ENCODE data around the gene C20orf96. TPM values are rescaled to one million over a fixed set of nuclear protein-coding genes. Genes with fewer than 3 reads are reported as not detected.

Gene C20orf96
- polyA plus RNA-seq, 3 donors, result 0.28 to 9.3 (median 0.88) TPM

DNA sequence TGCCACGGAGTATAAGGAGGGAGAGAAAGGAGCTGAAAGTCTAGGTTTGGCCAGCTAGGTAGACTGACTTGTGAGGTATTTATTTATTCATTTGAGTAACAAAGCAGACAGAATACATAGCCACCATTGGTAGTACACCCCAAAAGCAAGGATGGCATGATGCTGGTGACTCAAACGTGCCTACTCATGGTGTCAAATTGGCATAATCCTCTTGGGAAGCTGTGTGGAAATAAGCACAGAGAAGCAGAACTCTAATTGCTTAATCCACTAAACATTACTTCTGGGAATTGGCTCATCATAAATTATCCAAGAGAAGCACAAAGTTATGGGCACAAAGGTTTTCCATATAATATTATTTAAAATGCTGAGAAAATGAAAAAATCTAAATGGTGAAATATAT is 30.6 kb downstream of the C20orf96 start:
- Histone ChIP-seq H2AFZ (ENCODE audit: insufficient read depth, low read depth, low read length, poor library complexity, severe bottlenecking) (no peak overlapping the region), H3K27me3 (ENCODE audit: control insufficient read depth in 2 of 2, insufficient read depth in 2 of 2, low read length in 2 of 2) (no peaks in the 10 kb centered on the region), H3K9ac (ENCODE audit: insufficient read depth, low read length, poor library complexity, severe bottlenecking) (no peak overlapping the region), H3K4me3 (replicated peaks in 1 of 3; ENCODE audit: low read depth in 2 of 3, low read length in 3 of 3) (no peak overlapping the region), H3K27ac (ENCODE audit: low read depth in 1 of 2, low read length in 2 of 2) (no peak overlapping the region), H3K36me3 (replicated peaks in 1 of 2; ENCODE audit: control insufficient read depth in 1 of 2, insufficient read depth in 2 of 2, low read length in 2 of 2) (no peaks in the 10 kb centered on the region), H3K4me2 (replicated peaks; ENCODE audit: extremely low read depth, low read length, poor library complexity, severe bottlenecking) (no peak overlapping the region), H4K20me1 (ENCODE audit: insufficient read depth, low read length) (no peaks in the 10 kb centered on the region), H3K9me3 (replicated peaks in 1 of 2; ENCODE audit: control insufficient read depth in 1 of 2, insufficient read depth in 1 of 2, low read length in 2 of 2) (no peaks in the 10 kb centered on the region), H3K79me2 (ENCODE audit: insufficient read depth, low read length) (no peaks in the 10 kb centered on the region), H3K4me1 (ENCODE audit: control insufficient read depth in 1 of 2, insufficient read depth in 2 of 2, low read length in 2 of 2) (no peaks in the 10 kb centered on the region)
- Mint-ChIP-seq H3K27me3 (ENCODE audit: low read depth in 3 of 3) (peaks cover 2 to 3% (median 2%) of the 10 kb centered on the region in 3 donors), H3K27ac (no peak overlapping the region), H3K36me3 (no peaks in the 10 kb centered on the region), H3K4me3 (no peak overlapping the region), H3K9me3 (no peaks in the 10 kb centered on the region), H3K4me1 (peaks cover 10% of the 10 kb centered on the region)
- DNase-seq, result no peak
- intact Hi-C loops (cut with micrococcal nuclease), result no loop called here
- no CpG with 5 or more reads among the region's 2 CpGs for WGBS (ENCODE audit: insufficient coverage)
- TF ChIP-seq CTCF (IDR thresholded peaks at IDR 0.05), result no peak

DNA sequence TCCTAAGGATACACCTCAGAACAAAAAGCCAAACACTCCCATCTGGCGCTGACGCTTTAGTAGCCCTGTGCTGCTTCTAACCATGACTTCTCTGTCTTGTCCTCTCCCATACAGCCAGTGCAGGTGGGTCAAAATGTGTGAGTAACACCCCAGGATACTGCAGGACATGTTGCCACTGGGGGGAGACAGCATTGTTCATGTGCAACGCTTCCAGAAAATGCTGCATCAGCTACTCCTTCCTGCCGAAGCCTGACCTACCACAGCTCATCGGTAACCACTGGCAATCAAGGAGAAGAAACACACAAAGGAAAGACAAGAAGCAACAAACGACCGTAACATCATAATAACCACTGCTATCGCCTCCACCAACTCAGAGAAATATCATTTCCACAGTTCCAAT is 31.6 kb downstream of the C20orf96 start:
- peaks cover 2 to 5% (median 3%) of the 10 kb centered on the region in 3 donors for H3K27me3 Mint-ChIP-seq (ENCODE audit: low read depth in 3 of 3)
- no peak for TF ChIP-seq CTCF (IDR thresholded peaks at IDR 0.05)
- no peaks in the 10 kb centered on the region for H3K9me3 Mint-ChIP-seq

More for the DNA sequence above, 31.6 kb downstream of the C20orf96 start:
- 44% methylated on average over 8 of the region's 8 CpGs for WGBS (ENCODE audit: insufficient coverage)
- Histone ChIP-seq H2AFZ (ENCODE audit: insufficient read depth, low read depth, low read length, poor library complexity, severe bottlenecking) (no peak overlapping the region), H3K27me3 (ENCODE audit: control insufficient read depth in 2 of 2, insufficient read depth in 2 of 2, low read length in 2 of 2) (no peaks in the 10 kb centered on the region), H3K9ac (ENCODE audit: insufficient read depth, low read length, poor library complexity, severe bottlenecking) (no peak overlapping the region), H3K4me2 (replicated peaks; ENCODE audit: extremely low read depth, low read length, poor library complexity, severe bottlenecking) (no peak overlapping the region), H3K27ac (ENCODE audit: low read depth in 1 of 2, low read length in 2 of 2) (no peak overlapping the region), H3K4me1 (ENCODE audit: control insufficient read depth in 1 of 2, insufficient read depth in 2 of 2, low read length in 2 of 2) (no peaks in the 10 kb centered on the region), H3K9me3 (replicated peaks in 1 of 2; ENCODE audit: control insufficient read depth in 1 of 2, insufficient read depth in 1 of 2, low read length in 2 of 2) (no peaks in the 10 kb centered on the region), H3K36me3 (replicated peaks in 1 of 2; ENCODE audit: control insufficient read depth in 1 of 2, insufficient read depth in 2 of 2, low read length in 2 of 2) (no peaks in the 10 kb centered on the region), H4K20me1 (ENCODE audit: insufficient read depth, low read length) (no peaks in the 10 kb centered on the region), H3K79me2 (ENCODE audit: insufficient read depth, low read length) (no peaks in the 10 kb centered on the region), H3K4me3 (replicated peaks in 1 of 3; ENCODE audit: low read depth in 2 of 3, low read length in 3 of 3) (no peak overlapping the region)
- DNase-seq, result no peak
- intact Hi-C loops (cut with micrococcal nuclease), result no loop called here
- H3K4me1 Mint-ChIP-seq, result peaks cover 10% of the 10 kb centered on the region
- peak overlapping the region in 1 of 7 donors; percentile 18 for H3K27ac Mint-ChIP-seq
- H3K4me3 Mint-ChIP-seq, result no peak overlapping the region
- H3K36me3 Mint-ChIP-seq, result no peaks in the 10 kb centered on the region
